HG03342 (cell line): ENCODE measurements around the gene PODXL2.
"Not testable (repeated sequence)": the region's sequence is repeated elsewhere in the genome, so short reads cannot be mapped to it uniquely, and the experiment has no call there.

Source experiments
- ATAC-seq: cut with Tn5 transposase; IDR thresholded peaks from one replicate; pipeline ENCODE4 v1.9.1; 2021; ENCODE audit warnings: mild to moderate bottlenecking, moderate library complexity; ENCODE audit not compliant: unreplicated experiment

The PODXL2 gene

DNA sequence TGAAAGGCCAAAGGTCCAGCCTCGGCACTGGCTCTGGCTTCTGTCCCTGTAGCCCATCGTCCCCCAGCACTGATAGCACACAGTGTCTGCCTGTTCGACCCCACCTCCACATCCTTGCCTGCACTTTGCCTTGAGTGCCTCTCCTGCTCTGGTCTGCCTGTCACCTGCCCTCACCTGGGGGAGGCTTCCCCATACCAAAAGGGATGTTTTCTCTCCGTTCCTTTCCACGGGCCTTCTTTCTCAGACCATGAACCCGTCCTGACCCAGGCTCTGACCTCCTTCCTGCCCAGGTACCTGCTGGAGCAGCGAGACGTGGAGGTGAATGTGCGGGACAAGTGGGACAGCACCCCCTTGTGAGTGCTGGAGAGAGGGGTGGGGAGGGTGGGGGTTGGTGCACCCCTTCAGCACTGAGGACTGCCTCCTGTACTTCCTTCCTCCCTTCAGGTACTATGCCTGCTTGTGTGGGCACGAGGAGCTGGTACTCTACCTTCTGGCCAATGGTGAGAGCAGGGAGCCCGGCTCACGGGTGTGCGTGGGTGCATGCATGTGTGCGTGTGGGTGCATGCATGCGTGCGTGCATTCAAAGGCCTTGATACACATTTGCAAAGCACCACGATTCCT, 45.2 kb downstream of the PODXL2 start:
- no peak for ATAC-seq

- no peak for ATAC-seq
These were observed 45.8 kb downstream of the PODXL2 start for GRCh38 chr3:127674790-127675189.

- ATAC-seq = no peak
These were observed 46.8 kb downstream of the PODXL2 start for GRCh38 chr3:127675651-127676391.

DNA sequence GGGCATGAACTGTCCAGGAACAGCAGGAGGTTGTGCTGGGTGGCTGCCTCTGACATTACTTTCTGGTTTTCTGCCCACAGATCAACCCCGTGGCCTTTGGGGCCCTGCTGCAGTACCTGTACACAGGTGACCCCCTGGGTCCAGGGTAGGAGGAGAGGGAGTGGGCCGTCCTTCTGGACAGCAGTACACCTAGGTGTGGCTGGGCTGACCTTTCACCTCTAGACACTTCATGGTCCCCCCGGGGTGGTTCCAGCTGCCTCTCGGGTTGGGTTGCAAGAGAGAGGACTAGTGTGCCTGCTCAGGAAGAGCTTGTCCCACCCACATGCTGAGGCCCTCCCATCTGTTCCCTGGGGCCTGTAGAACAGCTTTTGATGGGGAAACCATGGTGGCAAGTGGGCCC, 47.5 kb downstream of the PODXL2 start:
- no peak for ATAC-seq

- ATAC-seq = no peak
These were observed 48.0 kb downstream of the PODXL2 start for GRCh38 chr3:127676921-127677351.

DNA sequence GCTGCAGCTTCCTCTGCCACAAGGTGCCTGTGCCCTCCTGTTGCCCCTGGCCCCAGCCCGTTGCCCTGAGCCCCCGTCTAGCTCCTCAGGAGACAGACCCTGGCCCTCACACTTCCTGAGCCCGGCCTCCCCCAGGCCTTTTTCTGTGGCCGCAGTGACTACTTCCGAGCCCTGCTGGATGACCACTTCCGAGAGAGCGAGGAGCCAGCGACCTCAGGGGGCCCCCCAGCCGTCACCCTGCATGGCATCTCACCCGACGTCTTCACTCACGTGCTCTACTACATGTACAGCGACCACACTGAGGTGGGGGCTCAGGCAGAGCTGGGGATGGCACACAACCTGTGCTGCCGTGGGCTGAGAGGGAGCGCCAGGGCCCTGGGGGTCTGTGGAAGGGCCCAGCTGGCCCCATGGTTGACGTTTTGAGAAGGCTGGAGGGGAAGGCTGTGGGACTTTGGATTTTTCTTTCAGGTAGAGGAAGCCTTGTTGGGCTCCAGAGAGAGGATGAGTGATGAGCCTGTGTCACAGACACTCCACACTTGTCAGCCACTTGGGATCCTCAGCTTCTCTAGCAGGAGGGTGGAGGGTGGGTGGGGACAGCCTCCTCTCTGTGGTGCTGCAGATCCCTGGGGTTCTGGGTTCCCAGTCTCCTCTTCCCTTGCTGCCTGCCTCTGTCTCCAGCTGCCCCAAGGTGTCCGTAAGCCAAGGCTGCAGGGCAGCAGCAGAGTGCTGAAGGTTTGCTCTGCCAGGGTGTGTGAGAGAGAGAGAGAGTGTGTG, 48.7 kb downstream of the PODXL2 start:
- ATAC-seq = no peak

DNA sequence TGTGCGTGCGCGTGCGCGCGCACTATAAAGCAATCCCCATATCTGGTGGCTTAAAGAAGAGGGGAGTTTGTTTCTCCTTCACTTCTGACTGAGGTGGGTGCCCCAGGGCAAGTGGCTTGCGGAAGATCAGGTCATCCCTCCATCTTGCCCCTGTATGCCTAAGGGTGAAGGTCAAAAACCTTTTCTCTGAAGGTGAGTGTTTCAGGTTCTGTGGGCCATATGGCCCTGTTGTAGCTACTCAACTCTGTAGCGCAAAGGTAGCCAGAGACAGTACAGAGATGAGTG, 49.3 kb downstream of the PODXL2 start:
- ATAC-seq = no peak

DNA sequence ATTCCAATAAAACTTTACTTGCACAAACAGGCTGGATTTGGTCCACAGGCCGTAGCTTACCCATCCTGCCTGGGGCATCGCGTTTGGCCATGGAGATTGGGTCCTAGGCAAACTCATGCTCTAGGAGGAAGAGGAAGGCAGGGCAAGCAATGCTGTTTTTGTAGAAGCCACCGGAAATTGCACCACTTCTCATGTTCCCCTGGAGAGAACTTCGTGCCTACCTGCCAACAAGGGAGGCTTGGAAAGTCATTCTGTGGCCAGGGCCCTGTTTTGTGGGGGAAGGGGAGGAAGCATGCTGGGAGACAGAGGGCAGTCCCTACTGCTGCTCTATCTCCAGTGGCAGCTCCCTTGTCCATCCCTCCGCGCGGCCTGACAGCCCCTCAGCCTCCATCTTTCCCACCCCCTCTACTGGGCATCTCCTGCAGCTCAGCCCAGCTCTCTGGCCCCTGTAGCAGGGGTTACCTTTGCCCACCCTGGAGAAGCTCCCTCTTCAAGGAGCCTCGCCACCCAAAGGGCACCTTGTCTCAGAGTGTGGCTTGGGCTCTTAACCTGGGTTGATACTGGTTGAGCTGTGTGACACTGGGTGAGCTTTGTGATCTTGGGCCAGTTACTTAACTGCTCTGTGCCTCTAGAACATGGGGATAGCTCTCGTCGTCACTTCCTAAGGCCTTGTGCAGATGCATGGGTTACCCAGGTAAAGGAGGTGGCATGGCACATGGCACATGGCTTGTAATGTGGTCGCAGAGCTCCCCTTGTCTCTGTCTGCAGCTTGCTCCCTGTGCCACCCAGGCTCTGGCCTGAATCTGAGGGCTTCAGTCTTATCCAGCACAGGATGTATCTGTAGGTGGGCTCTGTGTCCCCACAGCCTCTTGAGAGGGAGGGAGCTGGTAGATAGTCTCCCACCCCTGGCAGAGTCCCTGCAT, 49.9 kb downstream of the PODXL2 start:
- no peak for ATAC-seq

DNA sequence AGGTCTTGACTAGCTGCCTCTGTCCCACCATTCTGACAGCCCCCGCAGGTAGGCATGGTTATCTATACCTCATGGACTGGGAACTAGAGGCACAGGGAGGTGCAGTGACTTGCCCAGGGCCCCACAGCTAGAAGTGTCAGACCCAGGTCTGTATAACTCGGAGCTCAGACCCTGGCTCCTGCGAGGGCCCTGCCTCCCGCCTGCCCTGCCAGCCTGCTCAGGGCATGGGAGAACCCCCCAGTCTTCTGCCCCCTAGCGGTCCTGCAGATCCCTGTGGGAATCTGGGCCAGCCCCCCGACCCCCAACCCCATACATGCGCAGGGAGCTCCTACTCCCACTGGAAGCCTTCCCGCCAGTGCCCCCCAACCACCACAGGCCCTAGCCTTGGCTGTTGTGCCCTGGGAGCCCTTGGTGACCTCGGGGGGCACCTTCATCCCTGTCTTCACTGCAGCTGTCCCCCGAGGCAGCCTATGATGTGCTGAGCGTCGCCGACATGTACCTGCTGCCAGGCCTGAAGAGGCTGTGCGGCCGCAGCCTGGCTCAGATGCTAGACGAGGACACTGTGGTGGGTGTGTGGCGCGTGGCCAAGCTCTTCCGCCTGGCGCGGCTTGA, 50.7 kb downstream of the PODXL2 start:
- ATAC-seq = no peak

DNA sequence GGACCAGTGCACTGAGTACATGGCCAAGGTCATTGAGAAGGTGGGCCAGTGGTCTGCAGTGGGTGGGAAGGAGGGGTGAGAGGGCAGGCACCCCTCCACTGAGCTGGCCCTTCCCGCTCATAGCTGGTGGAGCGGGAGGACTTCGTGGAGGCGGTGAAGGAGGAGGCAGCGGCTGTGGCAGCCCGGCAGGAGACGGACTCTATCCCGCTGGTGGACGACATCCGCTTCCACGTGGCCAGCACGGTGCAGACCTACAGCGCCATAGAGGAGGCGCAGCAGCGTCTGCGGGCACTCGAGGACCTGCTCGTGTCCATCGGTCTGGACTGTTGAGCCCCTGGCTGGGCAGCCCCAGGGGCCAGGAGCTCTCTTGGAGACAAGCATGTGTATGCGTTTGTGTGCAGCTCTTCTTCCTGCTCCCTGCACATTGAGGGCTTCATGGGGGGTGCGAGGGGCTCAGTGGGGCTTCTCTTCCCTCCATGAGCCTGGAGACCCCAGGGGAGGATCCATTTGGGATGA, 51.2 kb downstream of the PODXL2 start:
- ATAC-seq = no peak

GRCh38 chr3:127680798-127681221, 51.8 kb downstream of the PODXL2 start:
- ATAC-seq = no peak

DNA sequence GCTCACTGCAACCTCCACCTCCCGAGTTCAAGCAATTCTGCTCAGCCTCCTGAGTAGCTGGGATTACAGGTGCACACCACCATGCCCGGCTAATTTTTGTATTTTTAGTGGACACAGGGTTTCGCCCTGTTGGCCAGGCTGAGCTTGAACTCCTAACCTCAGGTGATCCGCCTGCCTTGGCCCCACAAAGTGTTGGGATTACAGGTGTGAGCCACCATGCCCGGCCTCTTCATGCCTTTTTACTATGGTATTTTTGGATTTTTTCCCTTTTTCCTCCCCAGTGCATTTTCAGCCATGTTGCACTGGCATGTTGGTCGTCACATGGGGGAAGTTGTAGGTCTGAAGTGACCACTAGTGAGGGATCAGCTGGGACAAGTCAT, 53.2 kb downstream of the PODXL2 start:
- not testable (repeated sequence) for ATAC-seq

DNA sequence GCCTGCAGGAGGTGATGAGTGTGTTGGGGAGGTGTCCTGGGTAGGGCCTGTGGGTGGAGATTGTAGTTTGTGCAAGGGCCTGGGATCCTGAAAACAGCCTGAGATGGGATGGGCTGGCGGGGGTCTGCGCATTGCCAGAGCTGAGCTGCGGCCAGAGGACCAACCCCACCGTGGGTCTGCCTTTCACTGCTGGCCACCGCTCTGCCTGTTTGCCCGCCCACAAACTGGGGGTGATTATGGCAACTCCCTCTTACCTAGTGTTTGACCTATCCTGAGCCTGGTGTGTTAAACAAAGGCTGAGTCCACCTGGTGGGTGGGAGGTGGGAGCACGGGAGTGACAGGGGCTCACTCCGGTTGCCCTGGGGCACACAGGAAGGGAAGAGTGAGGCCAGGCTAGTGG, 53.6 kb downstream of the PODXL2 start:
- no peak for ATAC-seq

DNA sequence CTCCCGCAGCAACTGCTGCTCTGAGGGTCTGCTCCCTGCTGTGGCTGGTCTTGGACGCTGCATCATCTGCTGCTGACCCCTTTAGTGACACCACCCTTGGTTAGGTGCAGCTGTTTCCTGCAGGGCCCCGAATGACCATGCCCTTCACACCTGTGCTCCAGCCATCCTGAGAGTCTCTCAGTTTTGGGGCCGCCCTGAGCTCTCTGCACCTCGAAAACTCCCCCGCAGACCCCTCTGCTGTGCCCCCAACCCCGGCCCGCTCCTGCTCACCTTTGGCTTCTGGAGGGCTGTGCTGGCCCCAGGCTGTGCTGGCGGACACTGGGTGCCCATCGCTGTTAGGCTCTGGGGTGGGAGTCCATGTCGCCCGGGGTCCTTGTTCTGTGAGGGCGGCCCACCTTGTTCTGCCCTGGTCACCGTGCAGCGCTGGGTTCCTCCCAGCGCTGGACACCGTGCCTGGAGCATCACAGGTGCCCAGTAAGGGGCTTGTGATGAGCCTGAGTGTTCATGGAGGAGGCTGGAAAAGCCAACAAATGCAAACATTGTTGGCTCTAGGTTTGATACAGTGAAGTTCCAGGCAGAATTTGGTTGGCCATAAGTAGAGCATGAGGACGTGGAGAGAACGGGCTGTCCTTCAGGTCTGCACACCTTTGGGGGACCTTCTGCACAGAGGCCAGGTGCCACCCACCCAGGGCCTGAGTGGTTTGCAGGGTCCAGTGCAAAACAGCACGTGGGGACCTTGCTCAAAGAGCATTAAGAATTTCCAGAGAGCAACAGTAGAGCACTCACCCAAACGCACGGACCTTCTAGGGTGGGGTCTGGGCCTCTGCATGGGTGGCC, 56.1 kb downstream of the PODXL2 start:
- ATAC-seq = no peak

DNA sequence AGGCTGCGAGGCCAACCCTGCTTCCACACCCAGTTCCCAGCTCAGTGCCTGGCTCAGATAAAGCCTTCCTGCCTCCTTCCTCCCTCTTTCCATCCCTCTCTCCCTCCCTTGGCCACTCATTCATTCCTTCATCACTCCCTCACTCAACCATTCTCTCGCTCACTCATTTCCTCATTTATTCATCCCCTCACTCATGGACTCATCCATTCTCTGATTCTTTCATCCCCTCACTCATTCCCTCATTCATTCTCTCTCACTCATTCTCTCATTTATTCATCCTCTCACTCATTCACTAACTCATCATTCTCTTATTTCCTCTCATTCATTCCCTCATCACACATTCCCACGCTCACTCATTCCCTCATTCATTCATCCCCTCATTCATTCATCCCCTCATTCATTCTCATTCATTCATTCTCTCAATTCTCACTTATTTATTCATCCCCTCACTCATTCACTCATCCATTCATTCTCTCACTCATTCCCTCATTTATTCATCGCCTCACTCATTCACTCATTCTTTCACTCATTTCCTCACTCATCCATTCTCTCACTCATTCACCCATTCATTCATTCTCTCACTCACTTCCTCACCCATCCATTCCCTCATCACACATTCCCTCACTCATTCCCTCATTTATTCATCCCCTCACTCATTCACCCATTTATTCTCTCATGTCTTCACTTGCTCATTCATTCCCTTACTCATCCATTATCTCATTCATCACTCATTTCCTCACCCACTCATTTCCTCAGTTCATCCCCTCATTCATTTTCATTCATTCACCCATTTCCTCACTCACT, 56.9 kb downstream of the PODXL2 start:
- ATAC-seq = no peak

GRCh38 chr3:127686512-127686894, 57.5 kb downstream of the PODXL2 start:
- ATAC-seq = no peak

DNA sequence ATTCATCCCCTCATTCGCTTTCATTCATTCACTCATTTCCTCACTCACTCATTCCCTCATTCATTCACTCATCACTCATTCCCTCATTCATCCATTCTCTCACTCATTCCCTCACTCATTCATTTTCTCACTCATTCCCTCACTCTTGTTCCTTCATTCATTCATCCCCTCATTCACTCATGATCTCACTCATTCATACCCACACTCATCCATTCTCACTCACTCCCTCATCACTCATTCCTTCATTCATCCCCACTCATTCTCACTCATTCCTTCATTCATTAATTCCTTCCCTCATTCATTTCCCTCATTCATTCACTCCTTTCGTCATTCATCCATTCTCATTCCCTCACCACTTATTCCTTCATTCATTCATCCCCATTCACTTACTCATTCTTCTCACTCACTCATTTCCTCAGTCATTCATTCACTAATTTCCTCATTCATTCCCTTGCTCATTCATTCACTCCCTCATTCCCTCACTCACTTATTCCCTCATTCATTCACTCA, 58.3 kb downstream of the PODXL2 start:
- no peak for ATAC-seq

DNA sequence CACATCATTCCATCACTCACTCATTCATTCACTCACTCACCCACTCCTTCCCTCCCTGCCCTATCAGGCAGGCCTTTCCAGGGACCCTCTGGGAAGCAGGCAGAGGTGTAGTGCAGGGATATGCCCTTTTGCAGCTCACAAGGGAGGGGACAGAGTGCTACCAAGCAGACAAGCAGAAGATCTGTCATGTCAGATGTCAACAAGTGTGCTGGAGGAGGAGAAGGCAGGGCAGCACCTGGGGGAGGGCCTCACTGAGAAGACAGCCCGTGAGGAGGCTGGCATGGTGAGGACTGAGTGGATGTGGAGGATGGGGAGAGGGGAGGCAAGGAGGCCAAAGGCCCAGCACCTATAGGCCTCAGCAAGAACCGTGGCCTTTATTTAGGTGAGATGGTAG, 59.0 kb downstream of the PODXL2 start:
- ATAC-seq = no peak
